AG04450 (cell line): ENCODE results near the gene THAP7. TPM values are rescaled to one million over a fixed set of nuclear protein-coding genes. Genes with fewer than 3 reads are reported as not detected.

Experiments used
- CTCF ChIA-PET: fragments of 300-600, 350-600 bp; formaldehyde crosslinking; extraction: SDS; loops from one replicate; lab custom pipeline; 2022; ENCODE audit warnings: antibody characterized with exemption, inconsistent platforms; lab: Charles Lee
- POLR2A ChIA-PET: fragments of 350-600 bp; formaldehyde crosslinking; extraction: SDS; loops from one replicate; lab custom pipeline; 2021; ENCODE audit warnings: antibody characterized with exemption, inconsistent platforms; lab: Yijun Ruan, JAX
- DNase-seq: peaks from one replicate; pipeline ENCODE4 v3.0.0-alpha.2; 2011; ENCODE audit warnings: low read depth, low spot score
- H3K27ac ChIP-seq: one replicate; pipeline ENCODE4 v1.5.1; 2012; ENCODE audit warnings: low read depth, low read length, control low read depth
- H3K27me3 ChIP-seq: one replicate; pipeline ENCODE4 v1.6.0; 2012; ENCODE audit warnings: low read length; ENCODE audit not compliant: control insufficient read depth, insufficient read depth
- H3K4me3 ChIP-seq: 2 replicates; pipeline ENCODE4 v1.5.1; 2011; ENCODE audit warnings: mild to moderate bottlenecking, low read depth, low read length, control low read depth
- H3K9me3 ChIP-seq: 2 replicates; pipeline ENCODE4 v1.5.1; 2012; ENCODE audit warnings: low read length; ENCODE audit not compliant: control insufficient read depth, insufficient read depth
- CTCF ChIP-seq: IDR thresholded peaks from 2 replicates; pipeline ENCODE4 v1.5.1; 2011; ENCODE audit warnings: low read depth, low read length, control low read depth, inconsistent platforms
- polyA plus RNA-seq: library from polyadenylated mRNA; depleted of rRNA; stranded (reverse); fragments of >200 nt; gene quantifications from 2 replicates; pipeline ENCODE4 v1.2.3, GENCODE V29; 2011; rRNA removed
- small RNA-seq: library from RNA; depleted of rRNA; stranded (forward); fragments of <200 nt; gene quantifications from one replicate; pipeline ENCODE3, GENCODE V24; 2012; ENCODE audit warnings: low read depth; ENCODE audit not compliant: insufficient read length

Gene THAP7
- polyA plus RNA-seq, 1 experiment, result 12.5 TPM

GRCh38 chr22:20949698-20950183 lies 52.2 kb downstream of the THAP7 start:
- Histone ChIP-seq H3K9me3 (no peaks in the 10 kb centered on the region), H3K27ac (no peak overlapping the region), H3K4me3 (no peak overlapping the region), H3K27me3 (no peaks in the 10 kb centered on the region)
- no peak for DNase-seq
- TF ChIP-seq CTCF, result no peak
- ChIA-PET POLR2A (interaction anchor here (0.6 kb wide), 1 partner anchor 21 kb away, joined by 3 read pairs; no protein-coding TSS in a partner anchor), CTCF (no interaction called here)

Small RNA genes lying within 50 kb of the gene (small RNA-seq; reads per million reads assigned to genes)
- gene MIR649, result not detected

Other genes with a start within 250 kb of the THAP7 start
- gene SERPIND1, start 228.0 kb downstream of the THAP7 start, polyA plus RNA-seq, result 0.06 and 0.09 TPM in 2 replicates
- gene PI4KA, start 143.3 kb downstream of the THAP7 start, polyA plus RNA-seq, result 27.5 and 35.8 TPM in 2 replicates
- gene SNAP29, start 143.1 kb downstream of the THAP7 start, polyA plus RNA-seq, result 41.4 and 45.5 TPM in 2 replicates
- 24.1 and 25.4 TPM in 2 replicates for gene CRKL, start 84.7 kb downstream of the THAP7 start, polyA plus RNA-seq
- gene AIFM3, start 34.9 kb downstream of the THAP7 start, polyA plus RNA-seq, result 0.15 and 0.27 TPM in 2 replicates
- 28.3 and 32.3 TPM in 2 replicates for gene LZTR1, start 19.8 kb downstream of the THAP7 start, polyA plus RNA-seq
- gene P2RX6, start 13.0 kb upstream of the THAP7 start, polyA plus RNA-seq, result 1.7 and 1.9 TPM in 2 replicates
- gene SLC7A4, start 30.4 kb upstream of the THAP7 start, polyA plus RNA-seq, result 0.11 and 0.24 TPM in 2 replicates
- gene LRRC74B, start 43.8 kb upstream of the THAP7 start, polyA plus RNA-seq, result not detected in 2 replicates